Epithelial cell of esophagus (primary cell): ENCODE measurements around the gene APOM.

Source experiments
- DNase-seq: peaks from one replicate; pipeline ENCODE4 v3.0.0; 2010; ENCODE audit warnings: low read depth
- H3K4me3 ChIP-seq: 2 replicates; pipeline ENCODE4 v1.5.1; 2011; ENCODE audit warnings: mild to moderate bottlenecking, low read length, control low read depth
- CTCF ChIP-seq: IDR thresholded peaks from 2 replicates; pipeline ENCODE4 v1.5.1; 2011; ENCODE audit warnings: low read depth, mild to moderate bottlenecking, low read length, control low read depth, inconsistent platforms; ENCODE audit not compliant: insufficient read depth; ENCODE audit errors: missing control alignments

The APOM gene

GRCh38 chr6:31669676-31670075, 14.0 kb downstream of the APOM start, which contains the start of gene LY6G5B:
LY6G5B (plus strand) TSS chr6:31669976; CDS start chr6:31670951, 975 bp downstream.
- no peak within 1 kb of the TSS for H3K4me3 ChIP-seq
- no peak for DNase-seq
- TF ChIP-seq CTCF: no peak

GRCh38 chr6:31676322-31676903, 20.7 kb downstream of the APOM start:
- H3K4me3 ChIP-seq: no peak overlapping the region
- no peak for DNase-seq
- no peak for TF ChIP-seq CTCF

- no peak overlapping the region for H3K4me3 ChIP-seq
- DNase-seq: peak; percentile 38
- no peak for TF ChIP-seq CTCF
Measured at GRCh38 chr6:31676904-31677303, 21.2 kb downstream of the APOM start.

- H3K4me3 ChIP-seq: no peak overlapping the region
- no peak for DNase-seq
- TF ChIP-seq CTCF: no peak
Measured at GRCh38 chr6:31677955-31678354, 22.3 kb downstream of the APOM start.

- H3K4me3 ChIP-seq: peak within 1 kb of the TSS; percentile 45
- peak; percentile 81 for TF ChIP-seq CTCF
- DNase-seq: peak; percentile 87
Measured at GRCh38 chr6:31680226-31681134, 24.8 kb downstream of the APOM start, which contains the start of gene LY6G5C. LY6G5C (minus strand) TSS chr6:31681067; CDS start chr6:31680373, 694 bp downstream.

- H3K4me3 ChIP-seq: peak overlapping the region; percentile 45
- TF ChIP-seq CTCF: no peak
- peak; percentile 34 for DNase-seq
Measured at GRCh38 chr6:31681135-31681671, 25.5 kb downstream of the APOM start.

GRCh38 chr6:31683591-31683990, 27.9 kb downstream of the APOM start:
- H3K4me3 ChIP-seq: no peak overlapping the region
- no peak for TF ChIP-seq CTCF
- DNase-seq: no peak
